HCT116 (cell line): ENCODE results near the gene PGA5. TPM values are rescaled to one million over a fixed set of nuclear protein-coding genes. Genes with fewer than 3 reads are reported as not detected.

ENCODE experiments used
- ATAC-seq: fragments of 200-7000 bp; cut with Tn5 transposase; 2 replicates; pipeline ENCODE4 v1.9.1; 2020; ENCODE audit warnings: mild to moderate bottlenecking, moderate library complexity
- BruUV-seq: library from RNA; stranded (reverse); fragments of 400-500 nt; replicated peaks from 2 replicates; lab custom pipeline; 2021; lab: Mats Ljungman, UMichigan
- CTCF ChIA-PET: fragments of 300-600 bp; sonication (Branson Sonifier 250); formaldehyde crosslinking; loops from one replicate; lab custom pipeline; 2021; ENCODE audit warnings: antibody characterized with exemption; lab: Charles Lee
- POLR2A ChIA-PET: fragments of 300-600, 350-600 bp; sonication (Branson Sonifier 250); formaldehyde crosslinking; loops from one replicate; lab custom pipeline; 2021; ENCODE audit warnings: antibody characterized with exemption; lab: Charles Lee
- RAD21 ChIA-PET, 2 experiments: fragments of 300-600 bp; sonication (Branson Sonifier 250); formaldehyde crosslinking; loops; one replicate each; lab custom pipeline; 2023; ENCODE audit warnings: low total read pairs in 2 of 2; ENCODE audit not compliant: uncharacterized antibody in 2 of 2, unreplicated experiment in 2 of 2, low non-redundant PET in 1 of 2; lab: Charles Lee
- DNase-seq: peaks from one replicate; pipeline ENCODE4 v3.0.0-alpha.2; 2010; ENCODE audit warnings: low read depth, low spot score
- H2AFZ ChIP-seq: fragments of 200-600 bp; shearing (Covaris generic), sonication (generic); 2 replicates; pipeline ENCODE4 v1.6.1; 2017; ENCODE audit warnings: low read depth, mixed run types, mixed read lengths, antibody characterized with exemption, low read length; ENCODE audit not compliant: poor library complexity, severe bottlenecking
- H3K27ac ChIP-seq: 2 replicates; pipeline ENCODE4 v1.5.1; 2012; ENCODE audit warnings: low read depth, low read length
- H3K27me3 ChIP-seq: fragments of 200-600 bp; sonication (generic); 2 replicates; pipeline ENCODE4 v1.6.1; 2016; ENCODE audit warnings: mixed run types, low read length, mixed read lengths; ENCODE audit not compliant: insufficient read depth
- H3K36me3 ChIP-seq, 2 experiments: fragments of 200-500 bp in 1 of 2; fragments of 200-600 bp in 1 of 2; sonication (Bioruptor generic) in 1 of 2; sonication (generic) in 1 of 2; 2 replicates each; pipeline versions ENCODE4 v1.5.1 to v1.6.1; 2014 to 2016; ENCODE audit warnings: low read length in 2 of 2, inconsistent platforms in 1 of 2, mixed read lengths in 1 of 2, mixed run types in 1 of 2; ENCODE audit not compliant: insufficient read depth in 2 of 2, control insufficient read depth in 1 of 2
- H3K4me1 ChIP-seq, 2 experiments: fragments of 200-600 bp in 1 of 2; sonication (generic) in 1 of 2; 2 replicates each; pipeline versions ENCODE4 v1.5.1 to v1.6.1; 2012 to 2017; ENCODE audit warnings: low read length in 2 of 2, inconsistent platforms in 1 of 2, mild to moderate bottlenecking in 1 of 2, mixed read lengths in 1 of 2, mixed run types in 1 of 2, moderate library complexity in 1 of 2; ENCODE audit not compliant: insufficient read depth in 2 of 2, control insufficient read depth in 1 of 2
- H3K4me2 ChIP-seq: fragments of 200-600 bp; sonication (generic); 2 replicates; pipeline ENCODE4 v1.6.1; 2017; ENCODE audit warnings: mixed run types, low read length, mixed read lengths
- H3K4me3 ChIP-seq, 2 experiments: fragments of 200-600 bp in 1 of 2; sonication (generic) in 1 of 2; replicated peaks in 1 of 2; 2 replicates each; pipeline ENCODE4 v1.5.1; 2011 to 2016; ENCODE audit warnings: low read length in 2 of 2, control low read depth in 1 of 2, low read depth in 1 of 2, mild to moderate bottlenecking in 1 of 2, mixed read lengths in 1 of 2, mixed run types in 1 of 2
- H3K79me2 ChIP-seq: fragments of 200-600 bp; sonication (generic); 2 replicates; pipeline ENCODE4 v1.6.1; 2017; ENCODE audit warnings: mild to moderate bottlenecking, mixed run types, low read length, moderate library complexity, mixed read lengths; ENCODE audit not compliant: insufficient read depth
- H3K9ac ChIP-seq: fragments of 200-600 bp; sonication (generic); 2 replicates; pipeline ENCODE4 v1.6.1; 2016; ENCODE audit warnings: low read length, mixed read lengths
- H3K9me2 ChIP-seq: fragments of 200-600 bp; sonication (generic), shearing (Covaris generic); 2 replicates; pipeline ENCODE4 v1.6.1; 2017; ENCODE audit warnings: mixed run types, mild to moderate bottlenecking, moderate library complexity; ENCODE audit not compliant: insufficient read depth
- H3K9me3 ChIP-seq, 2 experiments: fragments of 200-500 bp in 1 of 2; fragments of 200-600 bp in 1 of 2; sonication (Bioruptor generic) in 1 of 2; sonication (generic) in 1 of 2; 2 replicates each; pipeline ENCODE4 v1.6.1; 2014 to 2017; ENCODE audit warnings: low read length in 2 of 2, mixed read lengths in 2 of 2, inconsistent platforms in 1 of 2, low read depth in 1 of 2, mild to moderate bottlenecking in 1 of 2, mixed run types in 1 of 2, moderate library complexity in 1 of 2; ENCODE audit not compliant: control insufficient read depth in 1 of 2, insufficient read depth in 1 of 2
- H4K20me1 ChIP-seq: fragments of 200-600 bp; sonication (generic), shearing (Covaris generic); 2 replicates; pipeline ENCODE4 v1.6.1; 2017; ENCODE audit warnings: mixed run types, mild to moderate bottlenecking, moderate library complexity; ENCODE audit not compliant: insufficient read depth
- CEBPB ChIP-seq: IDR thresholded peaks from 2 replicates; pipeline ENCODE4 v1.6.1; 2012; ENCODE audit warnings: low read depth
- EGR1 ChIP-seq: IDR thresholded peaks from 2 replicates; pipeline ENCODE4 v1.6.1; 2012; ENCODE audit warnings: low read depth
- ELF1 ChIP-seq: IDR thresholded peaks from 2 replicates; pipeline ENCODE4 v1.6.1; 2012; ENCODE audit warnings: low read depth, borderline replicate concordance
- EZH2 ChIP-seq: fragments of 200-600 bp; sonication (generic); IDR thresholded peaks from 2 replicates; pipeline ENCODE4 v1.6.1; 2017; ENCODE audit warnings: antibody characterized with exemption, mixed run types
- FOSL1 ChIP-seq: IDR thresholded peaks from 2 replicates; pipeline ENCODE4 v1.6.1; 2012; ENCODE audit warnings: low read depth
- JUND ChIP-seq: IDR thresholded peaks from 2 replicates; pipeline ENCODE4 v1.6.1; 2012
- POLR2A ChIP-seq: IDR thresholded peaks from 2 replicates; pipeline ENCODE4 v1.7.0; 2011; ENCODE audit warnings: borderline replicate concordance; ENCODE audit not compliant: insufficient read depth, insufficient read length; ENCODE audit errors: extremely low read depth
- POLR2AphosphoS5 ChIP-seq: IDR thresholded peaks from 2 replicates; pipeline ENCODE4 v1.6.1; 2011; ENCODE audit warnings: mild to moderate bottlenecking, low read depth, low read length, moderate library complexity
- RAD21 ChIP-seq: IDR thresholded peaks from 2 replicates; pipeline ENCODE4 v1.6.1; 2012; ENCODE audit warnings: low read depth, mild to moderate bottlenecking
- SIN3A ChIP-seq: IDR thresholded peaks from 2 replicates; pipeline ENCODE4 v1.6.1; 2012; ENCODE audit warnings: low read depth
- SP1 ChIP-seq: IDR thresholded peaks from 2 replicates; pipeline ENCODE4 v1.6.1; 2012; ENCODE audit warnings: low read depth
- SRF ChIP-seq: IDR thresholded peaks from 2 replicates; pipeline ENCODE4 v1.6.1; 2012; ENCODE audit warnings: low read depth
- TCF7L2 ChIP-seq: IDR thresholded peaks from 2 replicates; pipeline ENCODE4 v1.7.0; 2011; ENCODE audit warnings: borderline replicate concordance, inconsistent platforms; ENCODE audit not compliant: insufficient read depth, insufficient read length; ENCODE audit errors: extremely low read depth
- YY1 ChIP-seq: IDR thresholded peaks from 2 replicates; pipeline ENCODE4 v1.6.1; 2011; ENCODE audit warnings: low read length, low read depth, moderate library complexity, mild to moderate bottlenecking; ENCODE audit not compliant: insufficient replicate concordance; ENCODE audit errors: extremely low read depth
- ZFX ChIP-seq: fragments of 450-650 bp; IDR thresholded peaks from 2 replicates; pipeline ENCODE4 v1.6.1; 2017
- intact Hi-C: fragments of 100-400 bp; cut with micrococcal nuclease; formaldehyde crosslinking; loops from 2 replicates; pipeline ENCODE4 v1.10.0; 2022
- total RNA-seq: library from RNA; stranded (reverse); gene quantifications from one replicate; pipeline ENCODE4 v1.2.1, GENCODE V29; 2021; ENCODE audit not compliant: unreplicated experiment
- TF ChIP-seq, protein P1 (sequence below): IDR thresholded peaks from 2 replicates; pipeline ENCODE4 v1.6.1; 2012
- TF ChIP-seq, protein P2 (sequence below), 3 experiments: fragments of 200-600 bp in 1 of 3; sonication (generic) in 1 of 3; IDR thresholded peaks in 2 of 3; conservative IDR thresholded peaks in 1 of 3; 2 replicates each; pipeline ENCODE4 v1.5.1; 2012 to 2017; ENCODE audit warnings: low read depth in 2 of 3, low read length in 2 of 3, antibody characterized with exemption in 1 of 3, borderline replicate concordance in 1 of 3, control low read depth in 1 of 3, mild to moderate bottlenecking in 1 of 3, mixed read lengths in 1 of 3, mixed run types in 1 of 3, moderate library complexity in 1 of 3; ENCODE audit not compliant: insufficient read depth in 1 of 3
- TF ChIP-seq, protein P3 (sequence below): IDR thresholded peaks from 2 replicates; pipeline ENCODE4 v1.6.1; 2012
- TF ChIP-seq, protein P4 (sequence below): IDR thresholded peaks from 2 replicates; pipeline ENCODE4 v1.6.1; 2012; ENCODE audit warnings: low read depth

Gene PGA5
- total RNA-seq, 1 experiment from 2014 or later, result not detected

DNA sequence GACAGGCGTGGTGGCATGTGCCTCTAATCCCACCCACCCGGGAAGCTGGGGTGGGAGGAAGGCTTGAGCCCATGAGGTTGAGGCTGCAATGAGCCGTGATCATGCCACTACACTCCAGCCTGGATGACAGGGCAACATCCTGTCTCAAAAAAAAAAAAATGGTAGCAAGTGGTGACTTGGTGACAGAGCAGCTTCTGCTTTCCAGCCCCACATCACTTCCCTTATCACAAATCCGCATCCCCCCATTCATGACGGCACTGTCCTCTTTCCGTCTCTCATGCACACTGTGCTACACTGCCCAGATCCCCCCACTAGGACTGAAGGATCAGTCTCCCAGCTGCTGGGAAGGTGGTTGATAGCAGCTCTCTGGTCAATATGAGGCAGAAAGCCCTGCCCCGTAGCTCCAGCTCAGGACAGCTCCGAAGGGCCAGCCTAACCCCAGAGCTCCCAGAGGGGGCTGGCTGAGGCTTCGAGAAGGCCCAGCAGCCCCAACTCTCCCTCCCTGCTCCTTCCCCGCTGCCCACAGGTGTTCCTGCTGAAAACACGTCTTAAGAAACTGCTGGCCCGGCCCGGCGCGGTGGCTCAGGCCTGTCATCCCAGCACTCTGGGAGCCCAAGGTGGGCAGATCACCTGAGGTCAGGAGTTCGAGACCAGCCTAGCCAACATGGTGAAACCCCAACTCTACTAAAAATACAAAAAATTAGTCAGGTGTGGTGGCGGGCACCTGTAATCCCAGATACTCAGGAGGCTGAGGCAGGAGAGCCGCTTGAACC lies 15.9 kb downstream of the PGA5 start:
- Histone ChIP-seq H3K9ac (no peak overlapping the region), H4K20me1 (no peaks in the 10 kb centered on the region), H2AFZ (no peak overlapping the region), H3K36me3 (no peaks in the 10 kb centered on the region), H3K27me3 (no peaks in the 10 kb centered on the region), H3K4me2 (no peak overlapping the region), H3K9me3 (no peaks in the 10 kb centered on the region), H3K4me1 (no peaks in the 10 kb centered on the region), H3K27ac (no peak overlapping the region), H3K9me2 (no peaks in the 10 kb centered on the region), H3K4me3 (no peak overlapping the region), H3K79me2 (no peaks in the 10 kb centered on the region)
- DNase-seq, result no peak
- no TSS peak for BruUV-seq
- intact Hi-C loops, result no loop called here
- ATAC-seq, result no peak
- CTCF ChIA-PET, result no interaction called here
- POLR2A ChIA-PET, result interaction anchor here (0.5 kb wide), 1 partner anchor 471 kb away, joined by 3 read pairs; no protein-coding TSS in a partner anchor
- TF ChIP-seq SRF (no peak), CEBPB (no peak), YY1 (no peak), TCF7L2 (no peak), FOSL1 (no peak), RAD21 (no peak), POLR2AphosphoS5 (no peak), ELF1 (no peak), SIN3A (no peak), EGR1 (no peak), SP1 (no peak), JUND (no peak), POLR2A (no peak), EZH2 (no peak), ZFX (no peak)
- TF ChIP-seq, protein P1, sequence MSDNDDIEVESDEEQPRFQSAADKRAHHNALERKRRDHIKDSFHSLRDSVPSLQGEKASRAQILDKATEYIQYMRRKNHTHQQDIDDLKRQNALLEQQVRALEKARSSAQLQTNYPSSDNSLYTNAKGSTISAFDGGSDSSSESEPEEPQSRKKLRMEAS, result no peak
- TF ChIP-seq, protein P2, sequence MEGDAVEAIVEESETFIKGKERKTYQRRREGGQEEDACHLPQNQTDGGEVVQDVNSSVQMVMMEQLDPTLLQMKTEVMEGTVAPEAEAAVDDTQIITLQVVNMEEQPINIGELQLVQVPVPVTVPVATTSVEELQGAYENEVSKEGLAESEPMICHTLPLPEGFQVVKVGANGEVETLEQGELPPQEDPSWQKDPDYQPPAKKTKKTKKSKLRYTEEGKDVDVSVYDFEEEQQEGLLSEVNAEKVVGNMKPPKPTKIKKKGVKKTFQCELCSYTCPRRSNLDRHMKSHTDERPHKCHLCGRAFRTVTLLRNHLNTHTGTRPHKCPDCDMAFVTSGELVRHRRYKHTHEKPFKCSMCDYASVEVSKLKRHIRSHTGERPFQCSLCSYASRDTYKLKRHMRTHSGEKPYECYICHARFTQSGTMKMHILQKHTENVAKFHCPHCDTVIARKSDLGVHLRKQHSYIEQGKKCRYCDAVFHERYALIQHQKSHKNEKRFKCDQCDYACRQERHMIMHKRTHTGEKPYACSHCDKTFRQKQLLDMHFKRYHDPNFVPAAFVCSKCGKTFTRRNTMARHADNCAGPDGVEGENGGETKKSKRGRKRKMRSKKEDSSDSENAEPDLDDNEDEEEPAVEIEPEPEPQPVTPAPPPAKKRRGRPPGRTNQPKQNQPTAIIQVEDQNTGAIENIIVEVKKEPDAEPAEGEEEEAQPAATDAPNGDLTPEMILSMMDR (IDR thresholded peaks at IDR 0.05 in 2 of 3, conservative IDR thresholded peaks at IDR 0.05 in 1 of 3; ENCODE audit: borderline replicate concordance in 1 of 3, insufficient read depth in 1 of 3, low read depth in 2 of 3, low read length in 2 of 3), result no peak
- TF ChIP-seq, protein P3, sequence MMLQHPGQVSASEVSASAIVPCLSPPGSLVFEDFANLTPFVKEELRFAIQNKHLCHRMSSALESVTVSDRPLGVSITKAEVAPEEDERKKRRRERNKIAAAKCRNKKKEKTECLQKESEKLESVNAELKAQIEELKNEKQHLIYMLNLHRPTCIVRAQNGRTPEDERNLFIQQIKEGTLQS, result no peak
- TF ChIP-seq, protein P4, sequence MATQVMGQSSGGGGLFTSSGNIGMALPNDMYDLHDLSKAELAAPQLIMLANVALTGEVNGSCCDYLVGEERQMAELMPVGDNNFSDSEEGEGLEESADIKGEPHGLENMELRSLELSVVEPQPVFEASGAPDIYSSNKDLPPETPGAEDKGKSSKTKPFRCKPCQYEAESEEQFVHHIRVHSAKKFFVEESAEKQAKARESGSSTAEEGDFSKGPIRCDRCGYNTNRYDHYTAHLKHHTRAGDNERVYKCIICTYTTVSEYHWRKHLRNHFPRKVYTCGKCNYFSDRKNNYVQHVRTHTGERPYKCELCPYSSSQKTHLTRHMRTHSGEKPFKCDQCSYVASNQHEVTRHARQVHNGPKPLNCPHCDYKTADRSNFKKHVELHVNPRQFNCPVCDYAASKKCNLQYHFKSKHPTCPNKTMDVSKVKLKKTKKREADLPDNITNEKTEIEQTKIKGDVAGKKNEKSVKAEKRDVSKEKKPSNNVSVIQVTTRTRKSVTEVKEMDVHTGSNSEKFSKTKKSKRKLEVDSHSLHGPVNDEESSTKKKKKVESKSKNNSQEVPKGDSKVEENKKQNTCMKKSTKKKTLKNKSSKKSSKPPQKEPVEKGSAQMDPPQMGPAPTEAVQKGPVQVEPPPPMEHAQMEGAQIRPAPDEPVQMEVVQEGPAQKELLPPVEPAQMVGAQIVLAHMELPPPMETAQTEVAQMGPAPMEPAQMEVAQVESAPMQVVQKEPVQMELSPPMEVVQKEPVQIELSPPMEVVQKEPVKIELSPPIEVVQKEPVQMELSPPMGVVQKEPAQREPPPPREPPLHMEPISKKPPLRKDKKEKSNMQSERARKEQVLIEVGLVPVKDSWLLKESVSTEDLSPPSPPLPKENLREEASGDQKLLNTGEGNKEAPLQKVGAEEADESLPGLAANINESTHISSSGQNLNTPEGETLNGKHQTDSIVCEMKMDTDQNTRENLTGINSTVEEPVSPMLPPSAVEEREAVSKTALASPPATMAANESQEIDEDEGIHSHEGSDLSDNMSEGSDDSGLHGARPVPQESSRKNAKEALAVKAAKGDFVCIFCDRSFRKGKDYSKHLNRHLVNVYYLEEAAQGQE, result no peak
- RAD21 ChIA-PET, result no interaction called here
